Keratinocyte (primary cell): Measurements from ENCODE around the gene TMEM181.

Experiments
- EZH2 ChIP-seq: IDR thresholded peaks from one replicate; pipeline ENCODE4 v1.6.1; 2012; ENCODE audit warnings: inconsistent platforms, mild to moderate bottlenecking, low read length, moderate library complexity
- TF ChIP-seq, protein P1 (sequence below), 3 experiments: IDR thresholded peaks in 1 of 3; conservative IDR thresholded peaks in 1 of 3; optimal IDR thresholded peaks in 1 of 3; 2 replicates in 2 of 3; 3 replicates in 1 of 3; pipeline versions ENCODE3 to v1.5.1; 2011; ENCODE audit warnings: low read length in 3 of 3, mild to moderate bottlenecking in 3 of 3, moderate library complexity in 2 of 3, control low read depth in 1 of 3, inconsistent platforms in 1 of 3; ENCODE audit not compliant: insufficient read depth in 2 of 3; ENCODE audit errors: extremely low read depth in 1 of 3

DNA sequence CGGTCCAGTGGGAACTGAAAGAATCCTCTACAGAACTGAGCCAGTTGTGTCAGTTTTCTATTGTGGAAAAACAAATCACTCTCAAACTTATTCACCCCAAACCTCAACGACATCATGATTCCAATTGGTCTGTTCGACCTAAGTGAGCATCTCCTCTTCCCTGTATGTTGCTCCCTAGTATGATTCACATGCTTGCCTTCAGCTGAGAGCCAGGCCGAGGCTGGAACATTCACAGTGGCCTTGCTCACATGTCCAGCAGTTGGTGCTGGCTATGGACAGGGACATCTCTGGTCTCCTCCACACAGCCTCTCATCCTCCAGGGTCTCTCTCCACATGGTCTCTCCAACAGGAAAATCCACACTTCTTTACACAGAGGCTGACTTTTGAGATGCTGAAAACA, 28.3 kb upstream of the TMEM181 start:
- TF ChIP-seq, protein P1, sequence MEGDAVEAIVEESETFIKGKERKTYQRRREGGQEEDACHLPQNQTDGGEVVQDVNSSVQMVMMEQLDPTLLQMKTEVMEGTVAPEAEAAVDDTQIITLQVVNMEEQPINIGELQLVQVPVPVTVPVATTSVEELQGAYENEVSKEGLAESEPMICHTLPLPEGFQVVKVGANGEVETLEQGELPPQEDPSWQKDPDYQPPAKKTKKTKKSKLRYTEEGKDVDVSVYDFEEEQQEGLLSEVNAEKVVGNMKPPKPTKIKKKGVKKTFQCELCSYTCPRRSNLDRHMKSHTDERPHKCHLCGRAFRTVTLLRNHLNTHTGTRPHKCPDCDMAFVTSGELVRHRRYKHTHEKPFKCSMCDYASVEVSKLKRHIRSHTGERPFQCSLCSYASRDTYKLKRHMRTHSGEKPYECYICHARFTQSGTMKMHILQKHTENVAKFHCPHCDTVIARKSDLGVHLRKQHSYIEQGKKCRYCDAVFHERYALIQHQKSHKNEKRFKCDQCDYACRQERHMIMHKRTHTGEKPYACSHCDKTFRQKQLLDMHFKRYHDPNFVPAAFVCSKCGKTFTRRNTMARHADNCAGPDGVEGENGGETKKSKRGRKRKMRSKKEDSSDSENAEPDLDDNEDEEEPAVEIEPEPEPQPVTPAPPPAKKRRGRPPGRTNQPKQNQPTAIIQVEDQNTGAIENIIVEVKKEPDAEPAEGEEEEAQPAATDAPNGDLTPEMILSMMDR (optimal IDR thresholded peaks at IDR 0.05 in 1 of 3, IDR thresholded peaks at IDR 0.05 in 1 of 3, conservative IDR thresholded peaks at IDR 0.05 in 1 of 3; ENCODE audit: extremely low read depth in 1 of 3, insufficient read depth in 2 of 3, low read length in 3 of 3) = no peak
- TF ChIP-seq EZH2 = no peak
